ENCODE data around the gene ENOX1.

- TF ChIP-seq CTCF (conservative IDR thresholded peaks at IDR 0.05) = no peak
- no peak for TF ChIP-seq EZH2 (IDR thresholded peaks at IDR 0.05; ENCODE audit: low read depth)
Measured at GRCh38 chr13:43569658-43570057, 217.1 kb downstream of the ENOX1 start.
